Breast epithelium (tissue), 3 donors: Measurements from ENCODE around the gene GNAZ.

Source experiments
- POLR2A ChIP-seq: fragments of 450-650 bp; IDR thresholded peaks from one replicate; pipeline ENCODE4 v1.6.1; 2016; ENCODE audit warnings: antibody characterized with exemption, mild to moderate bottlenecking, moderate library complexity
- POLR2AphosphoS5 ChIP-seq, 3 donors: sonication (generic); formaldehyde crosslinking; IDR thresholded peaks; one replicate each; pipeline ENCODE4 v1.6.1; 2017; ENCODE audit warnings: antibody characterized with exemption in 3 of 3
- TF ChIP-seq, protein P1 (sequence below), 3 donors: fragments of 450-650 bp; IDR thresholded peaks; one replicate each; pipeline ENCODE4 v1.5.1; 2016 to 2017; ENCODE audit warnings: antibody characterized with exemption in 3 of 3, mild to moderate bottlenecking in 3 of 3, moderate library complexity in 3 of 3

- TF ChIP-seq POLR2AphosphoS5 (IDR thresholded peaks at IDR 0.05) (no peak), POLR2A (no peak)
- TF ChIP-seq, protein P1, sequence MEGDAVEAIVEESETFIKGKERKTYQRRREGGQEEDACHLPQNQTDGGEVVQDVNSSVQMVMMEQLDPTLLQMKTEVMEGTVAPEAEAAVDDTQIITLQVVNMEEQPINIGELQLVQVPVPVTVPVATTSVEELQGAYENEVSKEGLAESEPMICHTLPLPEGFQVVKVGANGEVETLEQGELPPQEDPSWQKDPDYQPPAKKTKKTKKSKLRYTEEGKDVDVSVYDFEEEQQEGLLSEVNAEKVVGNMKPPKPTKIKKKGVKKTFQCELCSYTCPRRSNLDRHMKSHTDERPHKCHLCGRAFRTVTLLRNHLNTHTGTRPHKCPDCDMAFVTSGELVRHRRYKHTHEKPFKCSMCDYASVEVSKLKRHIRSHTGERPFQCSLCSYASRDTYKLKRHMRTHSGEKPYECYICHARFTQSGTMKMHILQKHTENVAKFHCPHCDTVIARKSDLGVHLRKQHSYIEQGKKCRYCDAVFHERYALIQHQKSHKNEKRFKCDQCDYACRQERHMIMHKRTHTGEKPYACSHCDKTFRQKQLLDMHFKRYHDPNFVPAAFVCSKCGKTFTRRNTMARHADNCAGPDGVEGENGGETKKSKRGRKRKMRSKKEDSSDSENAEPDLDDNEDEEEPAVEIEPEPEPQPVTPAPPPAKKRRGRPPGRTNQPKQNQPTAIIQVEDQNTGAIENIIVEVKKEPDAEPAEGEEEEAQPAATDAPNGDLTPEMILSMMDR (IDR thresholded peaks at IDR 0.05), result no peak
These were observed 57.5 kb downstream of the GNAZ start for GRCh38 chr22:23127788-23128187.
